Hepatocyte (in vitro differentiated cells): ENCODE results near the gene CAPN15. TPM values are rescaled to one million over a fixed set of nuclear protein-coding genes. Genes with fewer than 3 reads are reported as not detected.

Experiments
- DNase-seq: peaks from one replicate; pipeline ENCODE4 v3.0.0-alpha.2; 2016; ENCODE audit warnings: low spot score
- H2AFZ ChIP-seq: fragments of 200-600 bp; sonication (generic); 2 replicates; pipeline ENCODE4 v1.6.0; 2016; ENCODE audit warnings: antibody characterized with exemption, mild to moderate bottlenecking
- H3K27ac ChIP-seq: fragments of 200-600 bp; sonication (generic); 2 replicates; pipeline ENCODE4 v1.5.1; 2016; ENCODE audit warnings: mild to moderate bottlenecking
- H3K27me3 ChIP-seq: fragments of 200-600 bp; sonication (generic); 2 replicates; pipeline ENCODE4 v1.6.1; 2016
- H3K36me3 ChIP-seq: fragments of 200-600 bp; sonication (generic); replicated peaks from 2 replicates; pipeline ENCODE4 v1.5.1; 2016; ENCODE audit warnings: low read depth; ENCODE audit not compliant: insufficient read depth
- H3K4me1 ChIP-seq: fragments of 200-600 bp; sonication (generic); 2 replicates; pipeline ENCODE4 v1.5.1; 2016; ENCODE audit warnings: mild to moderate bottlenecking, moderate library complexity; ENCODE audit not compliant: insufficient read depth
- H3K4me2 ChIP-seq: fragments of 200-600 bp; sonication (generic); 2 replicates; pipeline ENCODE4 v1.6.0; 2016
- H3K4me3 ChIP-seq: fragments of 200-600 bp; sonication (generic); 2 replicates; pipeline ENCODE4 v1.5.1; 2016; ENCODE audit warnings: mild to moderate bottlenecking
- H3K79me2 ChIP-seq: fragments of 200-600 bp; sonication (generic); 2 replicates; pipeline ENCODE4 v1.6.0; 2017; ENCODE audit warnings: mild to moderate bottlenecking
- H3K9me2 ChIP-seq: fragments of 200-600 bp; sonication (generic); replicated peaks from 2 replicates; pipeline ENCODE4 v1.6.0; 2017; ENCODE audit warnings: mild to moderate bottlenecking; ENCODE audit not compliant: insufficient read depth
- H3K9me3 ChIP-seq: fragments of 200-600 bp; sonication (generic); 2 replicates; pipeline ENCODE4 v1.5.1; 2016; ENCODE audit warnings: low read depth, mild to moderate bottlenecking
- H4K20me1 ChIP-seq: fragments of 200-600 bp; sonication (generic); 2 replicates; pipeline ENCODE4 v1.6.0; 2016; ENCODE audit warnings: mild to moderate bottlenecking; ENCODE audit not compliant: insufficient read depth, poor library complexity, severe bottlenecking
- CTCF ChIP-seq: fragments of 200-600 bp; sonication (generic); IDR thresholded peaks from 2 replicates; pipeline ENCODE4 v1.5.1; 2016; ENCODE audit warnings: antibody characterized with exemption, mild to moderate bottlenecking; ENCODE audit not compliant: poor library complexity
- EZH2 ChIP-seq: fragments of 200-600 bp; sonication (generic); IDR thresholded peaks from 2 replicates; pipeline ENCODE4 v1.6.1; 2016; ENCODE audit warnings: antibody characterized with exemption, mild to moderate bottlenecking, borderline replicate concordance
- EZH2phosphoT487 ChIP-seq: fragments of 200-600 bp; sonication (generic); IDR thresholded peaks from one replicate; pipeline ENCODE4 v1.6.1; 2018; ENCODE audit warnings: antibody characterized with exemption, mild to moderate bottlenecking, low read depth, moderate library complexity; ENCODE audit not compliant: unreplicated experiment, severe bottlenecking
- WGBS: methylation state at CpG from one replicate; pipeline ENCODE4 v1.1.6; 2016; ENCODE audit warnings: low lambda C conversion rate; ENCODE audit errors: missing lambda C conversion rate; 5-methylcytosine and 5-hydroxymethylcytosine counted together
- polyA plus RNA-seq: library from polyadenylated mRNA; unstranded; fragments of >200 nt; fragmentation: Nextera tagmentation; extraction: Ambion mirVana; gene quantifications from 2 replicates; pipeline ENCODE4 v1.2.1, GENCODE V29; 2016
- total RNA-seq: library from RNA; depleted of rRNA; stranded (reverse); fragments of >200 nt; gene quantifications from 2 replicates; pipeline ENCODE4 v1.2.3, GENCODE V29; 2014

Gene CAPN15
- total and polyA plus RNA-seq, 2 experiments from 2014 or later, result 41.7 to 42.7 TPM

DNA sequence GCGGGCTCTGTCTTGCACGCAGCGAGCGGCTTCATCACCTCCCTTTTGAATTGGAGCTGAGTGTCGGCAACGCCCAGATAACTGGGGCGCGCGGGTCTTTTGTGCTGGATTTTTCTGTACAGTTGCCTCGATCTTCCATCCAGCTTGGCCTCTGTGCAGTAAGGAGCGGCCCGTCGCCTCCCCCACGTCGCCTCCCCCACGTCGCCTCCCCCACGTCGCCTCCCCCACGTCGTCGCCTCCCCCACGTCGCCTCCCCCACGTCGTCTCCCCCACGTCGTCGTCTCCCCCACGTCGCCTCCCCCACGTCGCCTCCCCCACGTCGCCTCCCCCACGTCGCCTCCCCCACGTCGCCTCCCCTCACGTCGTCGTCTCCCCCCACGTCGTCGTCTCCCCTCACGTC is 17.0 kb downstream of the CAPN15 start:
- H3K27ac ChIP-seq, result no peak overlapping the region
- no peak overlapping the region for H3K4me3 ChIP-seq
- H3K36me3 ChIP-seq, result no peaks in the 10 kb centered on the region
- peaks cover 49% of the 10 kb centered on the region for H3K79me2 ChIP-seq
- H4K20me1 ChIP-seq, result peaks cover 14% of the 10 kb centered on the region
- H2AFZ ChIP-seq, result no peak overlapping the region
- H3K9me3 ChIP-seq, result no peaks in the 10 kb centered on the region
- no peak for DNase-seq
- no peaks in the 10 kb centered on the region for H3K9me2 ChIP-seq
- 95% methylated on average over 16 of the region's 46 CpGs for WGBS
- H3K27me3 ChIP-seq, result no peaks in the 10 kb centered on the region
- no peak for TF ChIP-seq CTCF
- no peak for TF ChIP-seq EZH2
- no peak for TF ChIP-seq EZH2phosphoT487
- peaks cover 7% of the 10 kb centered on the region for H3K4me1 ChIP-seq
- no peak overlapping the region for H3K4me2 ChIP-seq

DNA sequence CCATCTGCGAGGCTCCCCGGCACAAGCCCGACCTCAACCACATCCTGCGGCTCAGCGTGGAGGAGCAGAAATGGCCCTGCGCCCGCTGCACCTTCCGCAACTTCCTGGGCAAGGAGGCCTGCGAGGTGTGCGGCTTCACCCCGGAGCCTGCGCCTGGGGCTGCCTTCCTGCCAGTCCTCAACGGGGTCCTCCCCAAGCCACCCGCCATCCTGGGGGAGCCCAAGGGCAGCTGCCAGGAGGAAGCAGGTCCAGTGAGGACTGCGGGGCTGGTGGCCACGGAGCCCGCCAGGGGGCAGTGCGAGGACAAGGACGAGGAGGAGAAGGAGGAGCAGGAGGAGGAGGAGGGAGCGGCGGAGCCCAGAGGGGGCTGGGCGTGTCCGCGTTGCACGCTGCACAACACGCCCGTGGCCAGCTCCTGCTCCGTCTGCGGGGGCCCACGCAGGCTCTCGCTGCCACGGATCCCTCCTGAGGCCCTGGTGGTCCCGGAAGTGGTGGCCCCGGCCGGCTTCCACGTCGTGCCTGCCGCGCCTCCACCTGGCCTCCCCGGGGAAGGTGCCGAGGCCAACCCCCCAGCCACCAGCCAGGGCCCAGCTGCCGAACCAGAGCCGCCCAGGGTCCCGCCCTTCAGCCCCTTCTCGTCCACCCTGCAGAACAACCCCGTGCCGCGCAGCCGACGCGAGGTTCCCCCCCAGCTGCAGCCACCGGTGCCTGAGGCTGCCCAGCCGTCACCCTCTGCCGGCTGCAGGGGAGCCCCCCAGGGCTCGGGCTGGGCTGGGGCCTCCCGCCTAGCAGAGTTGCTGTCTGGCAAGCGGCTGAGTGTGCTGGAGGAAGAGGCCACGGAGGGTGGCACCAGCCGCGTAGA is 19.6 kb downstream of the CAPN15 start:
- no peaks in the 10 kb centered on the region for H3K9me3 ChIP-seq
- no peaks in the 10 kb centered on the region for H3K36me3 ChIP-seq
- H4K20me1 ChIP-seq, result peaks cover 8% of the 10 kb centered on the region
- no peak for TF ChIP-seq EZH2phosphoT487
- peak; percentile 45 for TF ChIP-seq CTCF
- TF ChIP-seq EZH2, result no peak
- H3K4me1 ChIP-seq, result peaks cover 7% of the 10 kb centered on the region
- H3K79me2 ChIP-seq, result peaks cover 28% of the 10 kb centered on the region
- H3K4me2 ChIP-seq, result no peak overlapping the region
- 81% methylated on average over 48 of the region's 60 CpGs for WGBS
- no peaks in the 10 kb centered on the region for H3K27me3 ChIP-seq
- H3K4me3 ChIP-seq, result no peak overlapping the region
- peak; percentile 72 for DNase-seq
- H2AFZ ChIP-seq, result no peak overlapping the region
- H3K9me2 ChIP-seq, result no peaks in the 10 kb centered on the region
- H3K27ac ChIP-seq, result no peak overlapping the region

GRCh38 chr16:548586-548985 is 21.1 kb downstream of the CAPN15 start:
- H3K9me3 ChIP-seq, result no peaks in the 10 kb centered on the region
- no peak for TF ChIP-seq EZH2phosphoT487
- TF ChIP-seq CTCF, result no peak
- TF ChIP-seq EZH2, result no peak
- H3K27ac ChIP-seq, result no peak overlapping the region
- DNase-seq, result no peak
- H3K4me2 ChIP-seq, result no peak overlapping the region
- H2AFZ ChIP-seq, result no peak overlapping the region
- H4K20me1 ChIP-seq, result peaks cover 5% of the 10 kb centered on the region
- no peaks in the 10 kb centered on the region for H3K9me2 ChIP-seq
- H3K4me3 ChIP-seq, result no peak overlapping the region
- H3K79me2 ChIP-seq, result peaks cover 18% of the 10 kb centered on the region
- no peaks in the 10 kb centered on the region for H3K36me3 ChIP-seq
- H3K27me3 ChIP-seq, result no peaks in the 10 kb centered on the region
- 96% methylated on average over 21 of the region's 21 CpGs for WGBS
- peaks cover 5% of the 10 kb centered on the region for H3K4me1 ChIP-seq
